ENCODE data around the gene FTO.
A peak's percentile ranks its signal among the peaks of the same experiment; 100 is the strongest.

The FTO gene

DNA sequence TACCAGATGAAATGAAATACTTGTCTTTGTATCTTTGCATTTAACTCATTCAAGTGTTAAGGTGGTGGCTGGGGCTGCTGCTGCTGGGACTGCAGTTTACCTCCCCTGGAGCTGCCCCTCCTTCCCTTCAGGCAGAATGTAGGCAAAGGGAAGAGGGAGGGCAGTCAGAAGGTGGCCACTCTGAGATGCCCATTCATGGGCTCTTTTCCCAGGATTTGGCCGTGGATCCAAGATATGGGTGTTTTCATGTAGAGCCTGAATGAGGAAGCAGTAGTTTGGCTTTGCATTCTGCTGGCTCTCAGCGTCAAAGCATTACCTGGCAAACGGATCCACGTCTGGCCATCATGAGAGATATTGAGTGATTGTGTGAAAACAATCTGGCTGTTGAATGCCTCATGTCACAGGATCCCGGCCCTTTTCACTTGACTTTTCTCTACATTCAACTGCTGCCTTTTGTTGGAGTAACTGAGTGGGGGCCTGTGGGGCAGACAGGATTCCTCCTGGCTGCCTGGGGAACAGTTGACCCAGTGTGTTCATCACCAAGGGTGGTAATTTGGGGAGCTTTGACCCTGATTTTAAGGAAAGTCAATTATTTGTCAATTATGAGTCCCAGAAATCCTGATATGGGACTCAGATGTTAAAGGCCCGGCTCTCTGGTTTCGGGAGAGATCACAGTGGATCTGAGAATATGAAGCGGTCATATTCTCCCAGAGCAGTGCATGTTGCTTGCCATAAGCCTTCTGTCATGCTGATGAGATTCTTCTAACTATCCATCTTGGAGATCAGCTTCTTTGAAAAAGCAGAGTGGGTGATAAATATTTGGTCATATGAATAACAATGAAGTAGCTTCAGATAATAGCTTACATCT, 345.9 kb downstream of the FTO start:
- DNase-seq (ENCODE audit: low spot score) (no peak), FAIRE-seq (no peak)

DNA sequence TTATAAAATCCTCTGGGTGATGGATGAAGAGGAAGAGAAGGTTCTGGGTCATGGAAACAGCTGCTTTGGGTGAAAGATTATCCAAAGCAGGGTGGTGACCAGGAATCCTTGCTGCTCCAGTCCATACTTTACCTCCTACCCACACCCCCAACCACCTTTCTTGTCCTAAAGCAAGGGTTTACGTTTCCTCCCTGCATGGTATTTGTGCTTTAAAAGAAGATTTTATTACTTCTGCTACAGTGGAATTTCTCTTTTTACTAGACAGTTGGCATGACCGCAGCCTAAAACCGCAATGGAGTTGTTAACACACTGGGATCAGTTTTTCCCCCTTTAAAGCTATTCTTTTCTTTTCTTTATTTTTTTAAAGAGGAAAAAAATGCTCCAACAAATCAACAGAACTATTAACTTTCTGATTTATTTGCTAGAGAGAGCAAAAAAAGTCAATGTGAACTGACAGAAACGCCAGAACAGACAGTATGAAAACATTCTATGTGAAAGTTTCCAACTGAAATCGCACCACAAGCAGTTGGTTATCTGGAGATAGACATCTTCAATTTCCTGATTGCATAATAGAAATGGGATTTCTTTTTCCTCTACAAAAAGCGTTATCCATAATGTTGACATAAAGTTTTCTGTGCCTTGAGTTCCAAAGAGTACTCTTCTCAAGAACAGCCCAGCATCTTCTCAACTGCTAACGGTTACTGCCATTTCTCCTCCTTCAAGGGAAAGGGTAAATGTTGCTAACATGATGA, 346.7 kb downstream of the FTO start:
- FAIRE-seq: no peak
- DNase-seq (ENCODE audit: low spot score): no peak

DNA sequence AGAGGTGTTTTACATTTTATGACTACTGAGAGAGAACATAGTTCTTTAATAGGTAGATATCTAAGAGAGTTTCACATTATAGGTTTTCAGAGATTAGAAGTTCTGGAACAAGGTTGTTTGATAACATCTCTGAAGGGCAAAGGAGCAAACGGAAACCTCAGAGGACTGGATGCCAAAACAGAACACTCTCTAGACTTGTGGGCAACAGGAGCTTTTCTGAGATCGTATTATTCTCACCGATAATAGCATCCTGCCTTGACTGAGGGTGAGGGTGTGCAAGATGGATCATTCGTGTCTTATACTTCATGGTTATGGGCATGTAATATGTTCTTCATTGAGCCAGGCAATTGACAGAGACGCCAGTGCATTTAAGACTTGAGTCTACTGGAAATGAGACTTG, 347.9 kb downstream of the FTO start:
- DNase-seq (ENCODE audit: low spot score) (no peak), FAIRE-seq (no peak)

DNA sequence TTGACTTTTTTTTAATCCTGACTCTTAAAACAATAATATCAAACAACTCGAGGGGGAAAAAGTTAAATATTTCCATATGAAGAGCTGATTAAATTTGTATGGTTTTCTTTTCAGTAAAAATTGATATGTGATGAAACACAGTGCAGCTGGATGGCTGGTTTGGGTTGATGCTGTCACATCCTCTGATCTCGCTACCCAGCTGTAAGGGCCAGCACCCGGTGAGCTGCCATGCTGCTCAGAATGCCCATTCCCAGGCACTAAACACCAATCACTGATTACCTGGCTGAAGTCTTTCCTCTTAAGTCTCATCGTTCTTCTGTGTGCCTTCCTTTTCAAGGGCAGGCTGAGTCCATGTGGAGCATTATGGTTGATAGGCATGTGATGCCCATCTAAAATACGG, 348.3 kb downstream of the FTO start:
- FAIRE-seq (no peak), DNase-seq (ENCODE audit: low spot score) (no peak)

DNA sequence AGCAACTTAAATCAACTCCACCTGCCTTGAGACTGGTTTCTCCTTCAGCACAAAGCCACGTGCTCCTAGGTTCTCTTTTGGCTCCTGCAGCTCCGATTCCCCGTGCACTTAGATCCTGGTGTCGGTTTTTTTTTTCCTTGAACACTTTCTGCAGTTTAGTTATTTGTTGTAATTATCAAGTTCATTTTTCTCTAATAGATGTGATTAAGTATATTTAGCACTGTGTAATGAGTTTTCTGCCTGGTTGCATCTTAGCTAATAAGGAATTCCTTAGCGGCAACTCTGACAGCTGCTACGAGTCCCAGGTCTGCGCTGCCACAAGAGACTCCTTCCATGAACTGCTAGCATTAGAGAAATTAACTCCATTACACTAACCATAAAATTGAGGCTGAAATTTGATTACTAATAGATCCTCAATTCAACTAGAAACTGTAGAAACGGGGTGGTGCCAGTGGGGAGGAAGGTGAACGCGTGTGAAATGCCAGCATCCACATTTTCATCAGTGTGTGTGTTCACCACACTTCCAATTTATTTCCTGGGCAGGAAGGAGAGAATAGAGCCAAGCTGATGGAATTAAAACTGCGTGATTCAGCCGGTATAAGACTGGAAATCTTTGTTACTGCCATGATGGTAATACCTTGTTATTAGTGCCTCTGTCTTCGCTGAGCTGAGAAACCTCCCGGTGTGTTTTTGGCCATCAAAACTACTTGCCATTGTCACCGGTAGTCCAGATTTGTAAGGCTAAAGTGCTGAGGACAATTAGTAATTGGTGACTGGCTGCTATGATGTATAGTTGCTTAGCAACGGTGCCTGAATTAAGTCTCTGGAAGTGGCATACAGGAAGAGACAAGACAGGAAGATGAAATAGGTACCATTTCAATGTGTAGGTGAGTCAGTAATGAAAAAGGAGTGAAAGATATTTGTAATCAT, 350.2 kb downstream of the FTO start:
- FAIRE-seq: no peak
- no peak for DNase-seq (ENCODE audit: low spot score)

DNA sequence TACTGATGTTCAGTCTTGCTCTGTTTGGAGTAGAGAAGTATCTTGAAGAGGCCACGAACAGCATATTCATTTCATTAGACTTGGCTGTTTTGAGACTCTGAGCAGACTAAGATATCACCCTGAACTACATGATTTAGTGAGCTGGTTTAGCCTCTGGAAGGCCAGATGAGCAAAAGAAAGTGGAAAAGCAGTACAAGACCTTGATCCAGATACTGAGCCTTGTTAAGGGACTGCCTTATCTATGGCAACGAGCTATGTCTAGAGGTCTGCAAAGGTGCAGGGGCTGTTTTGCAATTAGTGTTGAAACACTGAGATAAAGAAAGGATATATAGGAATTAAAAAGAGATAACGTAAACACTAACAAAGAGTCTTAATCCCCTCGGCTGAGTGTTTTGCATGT, 351.2 kb downstream of the FTO start:
- no peak for DNase-seq (ENCODE audit: low spot score)
- no peak for FAIRE-seq

DNA sequence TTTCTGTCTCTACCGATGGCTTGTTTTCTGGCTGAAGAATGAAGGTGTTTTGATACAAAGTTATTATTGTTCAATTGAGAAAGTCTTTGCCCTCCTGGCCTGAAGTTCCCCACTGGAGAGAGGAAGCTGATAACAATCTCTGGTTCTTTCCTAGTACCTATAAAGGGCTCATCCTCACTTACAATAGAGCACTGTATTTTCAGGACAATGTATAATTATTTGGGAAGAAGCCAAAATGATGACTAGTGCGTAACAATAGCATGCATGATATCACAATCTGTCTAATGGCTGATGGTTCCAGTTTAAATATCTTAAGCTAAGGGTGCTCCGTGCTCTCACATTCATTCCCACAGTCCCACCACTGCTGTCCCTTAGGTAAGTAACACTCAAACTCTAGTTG, 351.9 kb downstream of the FTO start:
- DNase-seq (ENCODE audit: low spot score): no peak

DNA sequence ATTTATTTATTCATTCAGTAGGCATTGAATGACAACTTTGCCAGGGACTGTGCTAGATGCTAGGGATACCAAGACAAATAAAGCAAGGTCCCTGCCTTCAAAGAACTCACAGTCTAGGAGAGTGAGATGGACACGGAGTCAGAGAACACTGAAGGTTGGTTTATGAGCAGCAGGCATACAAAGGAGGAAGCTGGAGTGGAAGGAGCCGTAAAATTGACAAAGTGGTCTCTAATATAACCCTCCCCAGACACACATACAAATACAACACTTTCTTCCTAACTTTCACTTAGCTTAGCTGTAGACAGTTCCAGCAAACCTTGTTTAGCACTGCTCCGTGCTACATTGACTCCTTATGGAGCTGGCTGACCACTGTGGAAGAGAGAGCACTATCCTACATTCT, 353.0 kb downstream of the FTO start:
- DNase-seq (ENCODE audit: low spot score): no peak
- no peak for FAIRE-seq

More for the DNA sequence above, 351.9 kb downstream of the FTO start:
- FAIRE-seq: no peak

DNA sequence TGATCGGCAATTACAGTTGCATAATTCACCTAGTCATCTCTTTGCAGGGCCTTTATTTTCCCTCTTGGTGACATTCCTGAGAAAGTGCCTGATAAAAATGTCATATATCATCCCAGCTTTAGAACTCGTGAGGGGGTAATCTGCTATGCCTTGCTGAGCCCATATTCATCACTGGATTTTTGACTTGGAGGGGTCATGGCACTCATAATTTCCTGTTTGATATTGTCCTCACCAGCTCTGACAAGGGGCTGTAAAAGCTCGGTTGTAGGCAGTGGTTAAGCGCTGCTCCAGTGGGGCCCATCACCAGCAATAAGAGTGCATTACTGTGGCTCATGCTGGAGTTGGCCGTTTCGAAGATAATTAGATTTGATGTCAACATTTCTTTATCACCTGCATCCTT, 355.4 kb downstream of the FTO start:
- no peak for FAIRE-seq
- no peak for DNase-seq (ENCODE audit: low spot score)

DNA sequence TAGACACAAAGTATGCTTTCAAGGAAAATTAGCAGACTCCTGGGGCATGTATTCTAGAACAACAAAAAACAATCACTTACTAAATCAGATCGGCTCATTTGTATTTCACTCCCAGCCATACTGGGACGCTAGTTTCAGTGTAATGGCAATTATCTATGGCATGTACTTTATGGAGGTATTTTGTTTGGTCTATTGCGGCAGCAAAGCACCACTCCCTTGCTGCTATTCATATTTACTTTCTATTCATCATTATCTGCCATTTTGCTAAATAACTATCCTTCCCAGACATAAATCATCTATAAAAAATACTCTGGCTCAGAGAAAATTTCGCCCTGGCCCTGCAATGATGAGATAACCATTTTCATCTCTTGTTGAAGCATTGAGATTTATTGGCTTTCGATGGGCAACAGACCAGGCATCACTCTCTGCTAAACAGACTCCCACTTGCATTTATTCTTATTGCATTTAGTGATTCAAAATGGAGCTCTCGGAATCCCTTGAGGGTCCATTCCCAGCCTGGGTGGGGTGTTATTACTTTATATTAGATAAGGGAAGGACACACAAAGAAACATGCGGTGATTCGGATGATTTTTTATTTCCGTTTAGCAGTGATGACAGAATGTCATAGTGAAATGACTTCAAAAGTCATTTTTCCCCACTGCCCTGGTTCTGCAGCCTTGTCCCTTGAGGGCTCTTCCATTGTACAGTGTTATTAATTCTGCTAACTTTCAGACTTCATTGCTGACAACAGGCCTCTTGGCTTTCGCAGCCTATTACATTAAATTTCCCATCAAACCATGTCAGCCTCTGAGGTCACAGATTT, 356.9 kb downstream of the FTO start:
- no peak for FAIRE-seq
- no peak for DNase-seq (ENCODE audit: low spot score)

DNA sequence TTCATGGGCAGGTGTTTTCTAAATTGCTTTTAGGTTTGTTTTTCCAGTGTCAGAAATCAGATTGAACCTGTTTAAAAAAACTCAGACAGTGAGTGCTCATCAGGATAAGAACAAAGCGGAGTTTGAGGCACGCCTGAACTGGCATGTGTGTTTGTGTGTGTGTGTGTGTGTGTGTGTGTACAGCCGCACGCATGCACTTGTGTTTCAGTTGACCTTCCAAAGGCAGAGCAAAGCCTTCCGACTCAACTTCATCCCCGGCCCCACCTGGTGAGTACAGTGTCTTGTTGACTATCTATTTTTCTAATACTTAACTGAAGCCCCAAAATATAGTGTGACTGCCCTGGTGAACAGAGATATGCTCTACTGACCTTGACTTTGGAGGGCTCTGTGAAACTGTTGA, 357.5 kb downstream of the FTO start:
- no peak for DNase-seq (ENCODE audit: low spot score)
- FAIRE-seq: no peak

DNA sequence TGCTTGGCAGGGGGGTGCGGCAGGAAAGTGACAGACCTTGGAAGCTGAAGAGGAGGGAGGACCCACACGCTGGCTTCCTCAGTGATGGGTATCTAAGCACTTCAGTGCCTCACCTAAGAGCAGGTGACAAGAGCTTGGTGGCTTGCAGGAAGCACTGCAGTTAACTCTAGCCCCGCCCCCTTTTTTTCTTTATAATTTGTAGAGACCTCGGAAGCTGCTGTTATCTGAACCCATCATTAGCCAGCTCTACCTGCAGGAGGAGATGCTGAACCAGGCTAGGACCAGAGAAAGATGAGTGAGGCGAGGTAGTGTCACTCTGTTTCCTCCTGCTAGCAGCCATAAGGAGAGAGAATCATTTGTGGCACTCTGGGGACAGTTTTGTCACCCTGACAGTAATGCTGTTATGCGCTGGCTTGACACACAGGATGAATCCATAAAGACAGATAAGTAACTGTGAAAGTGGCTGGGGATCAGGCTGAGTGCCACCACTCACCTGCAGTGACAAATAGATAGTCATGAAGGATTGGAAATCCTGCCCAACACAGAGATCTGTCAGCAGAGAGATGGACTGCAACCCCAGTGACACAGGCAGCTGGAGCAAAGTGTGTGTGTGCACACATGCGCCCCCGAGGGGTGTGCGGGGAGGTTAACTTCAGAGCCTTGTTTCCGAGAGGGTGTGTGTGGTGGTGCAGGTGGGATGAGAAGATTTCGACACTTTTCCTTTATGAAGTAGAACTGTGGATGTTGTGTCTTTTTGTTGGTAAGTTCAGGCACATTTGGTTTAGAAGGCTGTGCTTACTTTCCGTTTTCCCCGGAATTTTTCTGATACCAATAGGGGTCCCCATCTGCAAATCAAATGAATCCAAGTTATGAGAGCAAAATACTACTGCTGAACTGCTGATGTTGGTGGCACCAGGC, 358.7 kb downstream of the FTO start:
- FAIRE-seq (no peak), DNase-seq (ENCODE audit: low spot score) (no peak)

DNA sequence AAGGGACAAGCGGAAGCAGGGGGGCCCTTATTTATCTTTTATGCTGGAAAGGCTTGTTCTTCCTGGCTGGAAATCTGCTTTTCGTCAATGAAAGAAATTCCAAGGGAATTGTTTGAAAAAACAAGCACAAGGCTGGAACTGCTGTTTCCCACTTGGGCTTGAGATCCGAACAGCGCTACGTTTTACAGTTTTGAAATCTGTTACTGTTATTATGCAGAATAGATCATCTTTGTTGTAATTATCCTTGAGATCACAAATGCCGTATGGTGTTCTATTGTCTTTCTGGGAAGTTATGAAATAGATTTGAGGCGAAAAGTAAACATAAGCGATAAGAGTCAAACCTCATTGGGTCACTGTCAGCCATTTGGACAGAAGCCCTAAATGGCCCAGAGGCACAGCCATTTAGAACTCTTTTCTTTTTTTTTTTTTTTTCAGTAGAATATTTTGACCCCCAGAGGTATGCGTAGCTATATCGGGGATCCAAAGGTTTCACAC, 359.4 kb downstream of the FTO start:
- DNase-seq (ENCODE audit: low spot score): no peak
- no peak for FAIRE-seq

DNA sequence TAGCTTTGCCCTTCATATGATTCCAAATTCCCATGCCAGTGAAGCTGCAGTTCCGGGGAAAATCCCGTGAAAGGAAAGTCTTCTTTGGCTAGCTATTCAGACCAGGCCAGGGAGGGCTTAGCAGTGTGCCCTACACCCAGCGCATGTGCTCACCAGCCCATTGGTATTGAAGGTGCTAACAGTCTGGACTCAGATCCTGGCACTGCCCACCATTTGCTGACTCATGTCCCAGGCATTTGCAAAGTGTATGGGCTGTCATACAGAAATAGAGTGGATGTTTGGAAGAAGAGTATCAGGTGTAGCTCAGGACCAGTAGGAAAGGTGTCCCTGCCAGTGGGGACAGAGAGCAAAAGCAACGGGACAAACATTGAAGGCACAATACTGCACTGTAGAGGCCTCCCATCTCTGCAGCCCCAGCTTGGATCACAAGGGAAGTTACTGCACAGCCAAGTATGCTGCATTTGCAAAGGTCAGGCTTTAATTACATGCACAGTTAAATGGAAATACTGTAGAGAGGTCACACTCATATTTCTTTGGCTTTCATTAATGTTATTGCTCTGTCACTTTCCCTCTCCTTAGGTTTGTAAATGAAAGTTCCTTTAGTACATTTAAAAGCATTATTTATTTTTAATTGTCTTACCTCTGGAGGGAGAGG, 362.6 kb downstream of the FTO start:
- DNase-seq (ENCODE audit: low spot score): peak; percentile 47
- FAIRE-seq: no peak

DNA sequence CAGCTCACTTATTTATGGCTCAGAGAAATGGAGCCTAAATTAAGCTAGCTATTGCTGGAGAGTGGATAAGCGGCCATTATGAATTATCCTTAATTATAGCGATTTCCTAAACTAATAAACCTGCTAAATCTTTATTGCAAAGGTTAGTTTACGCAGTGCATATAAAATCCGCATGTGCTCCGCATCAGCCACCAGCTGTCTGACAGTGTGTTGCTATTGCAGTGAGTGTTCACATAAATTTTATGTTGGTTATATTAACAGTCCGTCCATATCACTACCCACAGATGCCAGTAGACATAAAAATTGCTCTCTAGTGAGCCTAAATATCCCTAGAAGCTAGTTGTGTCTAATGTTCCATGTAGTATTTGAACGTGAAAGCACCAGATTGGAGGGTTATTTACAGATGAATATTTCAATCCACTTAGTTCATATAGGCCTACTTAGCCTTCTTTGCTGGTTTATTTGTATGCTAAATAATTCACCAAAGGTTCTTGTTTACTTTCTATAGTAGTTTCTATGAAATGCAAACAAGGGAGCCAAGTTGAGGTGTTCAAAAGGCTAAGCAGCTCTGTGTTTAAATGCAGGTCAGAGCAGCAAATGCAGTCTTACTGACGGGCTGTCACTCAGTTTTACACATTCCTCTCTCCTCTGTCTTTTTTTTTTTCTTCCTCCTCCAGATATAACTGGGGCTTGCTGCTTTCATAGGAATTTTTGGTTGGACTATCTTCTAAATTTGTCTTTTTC, 363.5 kb downstream of the FTO start:
- FAIRE-seq (no peak), DNase-seq (ENCODE audit: low spot score) (no peak)

DNA sequence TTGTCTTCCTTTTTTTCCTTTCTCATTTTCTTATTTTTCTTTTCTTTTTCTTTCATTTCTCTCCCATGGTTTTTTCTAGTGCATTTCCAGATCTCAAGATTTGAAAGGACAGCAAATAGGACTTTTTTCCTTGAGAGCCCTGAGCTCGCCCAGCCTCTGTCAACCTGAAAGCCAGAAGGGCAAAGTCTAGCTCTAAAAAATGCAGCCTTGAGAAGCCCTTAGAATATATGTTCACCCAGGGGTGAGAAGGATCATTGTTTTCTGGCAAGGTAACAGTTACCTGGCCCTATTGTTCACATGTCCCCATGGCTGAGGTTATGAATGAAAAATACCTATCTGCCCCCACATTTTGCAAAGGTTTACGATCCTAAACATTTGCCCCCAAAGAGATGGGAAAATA, 364.3 kb downstream of the FTO start:
- DNase-seq (ENCODE audit: low spot score): no peak
- no peak for FAIRE-seq

DNA sequence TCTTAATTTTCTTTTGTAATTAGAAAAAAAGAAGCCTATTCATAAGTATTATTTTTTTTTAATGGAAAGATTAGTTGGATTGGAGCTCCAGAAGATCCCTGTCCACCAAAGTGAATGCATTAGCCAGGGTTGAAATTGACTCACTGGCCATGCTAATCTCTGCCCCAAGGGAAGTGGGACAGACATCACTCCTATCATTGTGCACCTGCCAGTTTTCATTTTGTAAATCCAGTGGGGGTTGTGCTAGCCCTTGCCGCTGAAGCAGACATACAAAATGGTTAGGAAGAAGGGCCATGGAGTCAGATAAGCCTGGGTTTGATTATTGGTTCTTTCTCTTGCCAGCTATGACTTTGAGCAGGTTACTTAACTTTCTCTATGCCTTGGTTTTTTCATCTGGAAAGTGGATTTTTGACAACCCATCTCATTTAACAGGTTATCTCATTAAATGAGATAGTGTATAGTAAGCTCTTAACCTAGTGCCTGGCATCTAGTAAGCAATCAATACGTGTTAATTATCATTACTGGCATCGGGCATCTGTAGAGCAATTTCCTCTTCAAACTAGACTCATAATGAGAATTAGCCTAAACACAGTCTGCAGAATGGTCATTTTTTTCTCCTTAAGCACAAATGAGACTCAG, 365.8 kb downstream of the FTO start:
- DNase-seq (ENCODE audit: low spot score) (no peak), FAIRE-seq (no peak)

DNA sequence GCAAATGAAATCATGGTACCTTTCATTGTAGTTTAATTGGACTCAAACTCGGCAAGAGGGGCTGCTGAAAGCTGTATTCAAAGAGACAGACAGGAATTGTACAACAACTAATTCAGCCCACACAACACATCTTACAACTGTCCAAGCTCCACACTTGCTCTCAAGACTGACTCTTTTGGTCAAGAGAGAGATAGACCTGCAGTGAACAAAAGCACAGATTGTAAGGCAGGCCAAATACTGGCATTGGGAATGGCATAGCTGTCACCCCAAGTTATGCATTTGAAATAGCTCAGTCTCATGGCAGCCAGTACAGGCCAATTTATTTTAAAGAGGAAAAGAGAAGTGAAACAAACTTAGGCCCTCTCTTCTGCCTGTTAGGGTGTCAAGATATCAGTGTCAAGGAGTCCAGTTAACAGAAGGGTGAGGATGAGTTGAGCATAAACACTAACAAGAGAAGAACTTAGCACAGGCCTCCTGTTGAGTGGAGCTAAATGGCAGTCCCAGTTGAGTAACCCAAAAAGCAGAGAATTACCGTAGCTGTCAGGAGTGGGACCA, 366.9 kb downstream of the FTO start:
- FAIRE-seq (no peak), DNase-seq (ENCODE audit: low spot score) (no peak)
